ENCODE data around the gene RHCE. TPM values are rescaled to one million over a fixed set of nuclear protein-coding genes. Genes with fewer than 3 reads are reported as not detected.

The RHCE gene
- polyA plus RNA-seq, 3 donors: 0.77 to 1.3 (median 1.1) TPM

Other genes with a start within 250 kb of the RHCE start
- gene SYF2, start 188.3 kb downstream of the RHCE start, polyA plus RNA-seq (ENCODE audit: insufficient read length in 3 of 3): 100 to 1,000 TPM in 1 of 3 donors, 10 to 100 TPM in 2; 95.4 to 110 (median 95.7) TPM
- gene RSRP1, start 173.4 kb downstream of the RHCE start, polyA plus RNA-seq (ENCODE audit: insufficient read length in 3 of 3): 100 to 1,000 TPM; 117 to 229 (median 189) TPM
- 1 to 10 TPM in 2 of 3 donors, under 1 TPM in 1; 0.94 to 2.1 (median 1.1) TPM for gene RHD, start 148.3 kb downstream of the RHCE start, polyA plus RNA-seq (ENCODE audit: insufficient read length in 3 of 3)
- gene TMEM50A, start 82.5 kb downstream of the RHCE start, polyA plus RNA-seq (ENCODE audit: insufficient read length in 3 of 3): 100 to 1,000 TPM; 101 to 120 (median 113) TPM
- 10 to 100 TPM; 24.3 to 28.3 (median 25.0) TPM for gene MACO1, start 10.1 kb upstream of the RHCE start, polyA plus RNA-seq (ENCODE audit: insufficient read length in 3 of 3)
- 10 to 100 TPM; 13.1 to 15.9 (median 13.8) TPM for gene LDLRAP1, start 122.8 kb upstream of the RHCE start, polyA plus RNA-seq (ENCODE audit: insufficient read length in 3 of 3)
- gene MAN1C1, start 196.0 kb upstream of the RHCE start, polyA plus RNA-seq (ENCODE audit: insufficient read length in 3 of 3): 10 to 100 TPM; 15.6 to 16.9 (median 16.9) TPM

Measured in renal pelvis (tissue), 3 donors.